ENCODE measurements around the gene TTC28.

Gene TTC28

GRCh38 chr22:27986459-27986858 is 693.2 kb downstream of the TTC28 start:
- no peak for DNase-seq (ENCODE audit: low spot score)

GRCh38 chr22:27985323-27986275 is 694.0 kb downstream of the TTC28 start:
- no peak for DNase-seq (ENCODE audit: low spot score)

GRCh38 chr22:27984723-27985122 is 694.9 kb downstream of the TTC28 start:
- no peak for DNase-seq (ENCODE audit: low spot score)

DNA sequence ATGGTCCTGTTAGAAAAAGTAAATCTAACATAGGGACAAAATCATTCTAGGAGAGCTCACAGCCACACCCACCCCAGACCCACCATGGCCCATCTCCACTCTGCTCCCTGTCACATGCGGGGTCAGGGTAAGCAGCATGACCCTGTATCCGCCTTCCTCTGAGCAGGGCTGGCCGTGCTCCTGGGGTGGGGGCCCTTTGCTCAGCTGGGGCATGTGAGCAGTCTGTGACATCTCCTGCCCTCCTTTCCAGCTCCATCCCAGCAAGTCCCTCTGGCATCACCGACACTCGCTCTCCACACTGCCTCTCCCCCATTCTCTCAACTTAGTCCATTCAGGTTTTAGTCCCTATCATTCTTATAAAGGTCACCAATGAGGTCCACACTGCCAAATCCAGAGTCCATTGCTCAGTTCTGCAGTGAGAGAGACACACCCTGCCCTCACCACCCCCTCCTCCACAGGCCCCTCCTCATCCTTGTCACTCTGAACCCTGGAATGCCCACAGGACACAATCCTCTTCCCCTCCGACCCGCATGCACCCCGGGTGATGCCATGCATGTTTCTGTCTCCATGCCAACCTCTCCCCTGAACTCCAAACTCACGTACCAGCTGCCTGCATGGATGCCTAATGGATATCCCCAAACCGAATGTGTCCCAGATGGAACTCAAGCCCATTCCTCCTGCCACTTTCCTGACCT is 695.5 kb downstream of the TTC28 start:
- no peak for DNase-seq (ENCODE audit: low spot score)

GRCh38 chr22:27983361-27983791 is 696.3 kb downstream of the TTC28 start:
- no peak for DNase-seq (ENCODE audit: low spot score)

GRCh38 chr22:27982630-27983180 is 696.9 kb downstream of the TTC28 start:
- no peak for DNase-seq (ENCODE audit: low spot score)

DNA sequence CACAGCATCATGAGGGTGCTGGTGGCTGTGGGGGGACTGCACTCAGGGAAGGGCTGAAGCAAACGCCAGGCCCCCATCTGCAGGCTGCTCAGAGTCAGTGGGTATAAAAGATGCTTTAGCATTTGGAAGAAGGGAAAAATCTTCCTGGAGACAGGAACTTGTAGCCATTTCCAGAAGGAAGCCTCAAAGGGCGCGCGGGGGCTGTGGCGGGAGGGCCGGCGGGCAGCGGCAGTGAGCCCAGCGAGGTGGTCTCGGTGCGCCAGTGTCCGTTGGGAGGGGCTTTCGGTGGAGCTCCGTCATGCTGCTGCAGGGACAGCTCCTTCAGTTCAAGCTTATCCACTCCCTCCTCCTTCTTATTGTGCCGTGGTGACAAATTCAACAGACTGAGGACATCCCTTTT is 697.5 kb downstream of the TTC28 start:
- DNase-seq (ENCODE audit: low spot score) = no peak

DNA sequence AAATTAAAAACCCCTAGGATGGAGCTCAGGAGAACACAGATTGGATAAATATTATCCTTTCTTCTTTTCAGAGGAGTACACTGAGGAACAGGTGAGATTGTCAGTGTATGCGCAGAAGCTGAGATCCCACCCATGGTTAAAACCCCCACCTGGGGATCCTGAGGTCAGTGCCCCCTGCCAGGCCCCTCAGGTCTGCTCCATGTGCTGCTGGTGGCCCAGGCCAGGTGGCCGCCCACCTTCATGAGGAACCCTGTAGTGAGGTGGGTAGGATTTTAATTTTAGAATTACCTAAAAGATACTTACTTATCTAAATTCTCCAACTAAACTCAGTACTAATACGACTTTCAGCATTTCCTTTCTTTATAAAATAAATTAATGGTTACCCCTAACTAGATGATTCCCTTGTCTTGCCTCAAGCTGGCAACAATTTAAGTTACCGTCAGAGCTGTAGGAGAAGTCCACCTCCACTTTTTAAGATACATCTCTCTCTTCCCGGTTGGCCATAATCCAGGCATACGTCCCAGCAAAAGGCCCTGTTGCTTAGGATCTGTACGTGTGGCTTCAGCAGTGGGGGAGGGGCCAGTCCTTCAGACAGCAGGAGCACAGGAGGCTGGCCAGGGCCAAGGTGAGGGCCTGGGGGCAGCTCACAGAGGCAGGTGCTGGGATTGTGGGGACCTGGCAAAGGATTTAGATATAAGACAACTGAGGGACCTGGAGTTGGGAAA is 699.1 kb downstream of the TTC28 start:
- DNase-seq (ENCODE audit: low spot score) = no peak

DNA sequence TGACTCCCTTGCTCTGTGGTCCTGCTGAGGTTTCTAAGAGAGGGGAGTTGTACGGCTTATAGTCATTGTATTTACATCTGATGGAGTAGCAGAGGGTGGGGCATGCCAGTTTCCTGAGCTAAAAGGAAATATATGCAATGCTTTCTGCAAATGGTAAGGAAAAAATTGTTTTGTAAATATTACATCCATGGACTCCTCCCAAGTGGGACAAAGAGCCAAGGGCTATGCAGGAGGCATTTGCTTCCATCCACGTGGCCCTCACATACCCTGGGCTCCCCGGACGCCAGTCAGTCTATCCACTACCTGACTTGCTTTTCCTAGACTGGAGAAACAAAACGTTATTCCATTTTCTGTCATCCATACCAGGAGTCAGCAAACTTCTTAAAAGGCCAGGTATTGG is 700.8 kb downstream of the TTC28 start:
- no peak for DNase-seq (ENCODE audit: low spot score)

- DNase-seq (ENCODE audit: low spot score) = no peak
Measured at GRCh38 chr22:27978317-27978716, 701.3 kb downstream of the TTC28 start.

DNA sequence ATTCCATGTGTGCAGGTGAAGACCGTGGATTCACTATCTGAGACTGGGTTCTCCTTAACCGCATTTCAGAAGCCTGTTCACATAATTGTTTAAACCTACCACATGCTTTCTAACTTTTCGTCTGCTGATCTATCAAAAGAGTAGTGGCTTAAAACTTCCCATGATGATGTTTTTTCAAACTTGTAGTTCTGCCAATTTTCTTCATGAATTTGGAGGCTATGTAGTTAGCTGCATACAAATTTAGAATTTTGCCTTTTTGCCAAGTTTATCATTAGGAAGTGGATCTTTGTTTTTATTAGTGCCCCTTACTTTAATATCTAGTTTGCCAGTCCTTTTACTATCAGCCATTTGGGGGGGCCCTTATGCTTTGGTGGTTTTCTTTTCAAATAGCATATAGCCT is 703.1 kb downstream of the TTC28 start:
- no peak for DNase-seq (ENCODE audit: low spot score)

- DNase-seq (ENCODE audit: low spot score) = no peak
Measured at GRCh38 chr22:27975381-27976013, 704.1 kb downstream of the TTC28 start.

DNA sequence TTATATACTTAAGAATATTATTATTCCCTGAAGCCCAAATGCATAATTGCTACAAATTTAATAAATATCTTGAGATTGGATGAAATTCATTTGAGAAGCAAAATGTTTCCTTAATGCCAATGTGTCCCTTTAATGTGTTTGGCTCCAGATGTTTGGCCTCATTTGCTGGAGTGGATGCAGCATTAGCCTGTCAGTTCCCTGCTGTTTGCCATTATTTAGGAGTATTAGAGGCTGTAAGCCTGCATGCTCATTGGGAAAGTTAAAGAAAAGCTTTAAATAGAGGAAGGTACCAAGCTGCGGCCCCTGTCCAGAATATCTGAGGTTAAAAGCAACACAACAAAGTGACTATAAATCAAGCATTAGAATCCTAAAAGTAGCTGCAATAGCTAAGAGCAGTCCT is 705.8 kb downstream of the TTC28 start:
- DNase-seq (ENCODE audit: low spot score) = no peak

DNA sequence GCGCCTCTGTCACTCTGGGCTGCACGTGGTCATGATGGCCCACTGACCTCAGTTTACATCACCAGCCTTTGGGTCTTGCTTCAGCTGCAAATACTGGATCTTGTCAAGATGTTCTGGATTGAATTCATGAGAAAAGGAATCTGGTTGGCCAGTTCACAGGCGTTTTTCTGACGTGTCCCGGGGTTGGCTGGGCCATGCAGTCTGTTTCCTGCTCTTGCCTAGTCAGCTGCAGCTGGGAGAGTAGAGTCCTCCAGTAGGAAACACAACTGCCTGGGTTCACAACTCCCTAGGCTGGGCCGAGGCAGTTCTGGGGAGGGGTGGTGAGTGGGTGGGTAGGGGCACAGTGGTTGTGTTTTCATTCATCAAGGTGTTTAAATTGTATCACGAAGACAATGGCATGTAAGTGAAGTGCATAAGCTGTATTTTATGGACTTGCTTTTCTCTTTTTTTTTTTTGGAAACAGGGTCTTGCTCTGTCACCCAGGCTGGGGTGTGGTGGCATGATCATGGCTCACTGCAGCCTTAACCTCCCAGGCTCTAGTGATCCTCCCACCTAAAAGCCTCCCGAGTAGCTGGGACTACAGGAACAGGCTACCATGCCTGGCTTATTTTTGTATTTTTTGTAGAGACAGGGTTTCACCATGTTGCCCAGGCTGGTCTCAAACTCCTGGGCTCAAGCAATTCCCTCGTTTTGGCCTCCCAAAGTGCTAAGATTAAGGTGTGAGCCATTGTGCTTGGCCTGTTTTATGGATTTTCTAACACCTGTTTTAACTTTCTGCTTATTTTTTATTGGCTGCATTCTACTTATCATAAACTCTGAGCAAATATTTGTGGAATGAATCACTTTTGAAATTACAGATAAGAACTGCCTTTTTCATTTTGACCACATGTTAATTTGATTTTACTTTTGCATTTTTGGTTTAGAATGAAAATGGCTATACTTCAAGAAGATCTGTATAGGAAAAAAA is 706.6 kb downstream of the TTC28 start:
- no peak for DNase-seq (ENCODE audit: low spot score)

DNA sequence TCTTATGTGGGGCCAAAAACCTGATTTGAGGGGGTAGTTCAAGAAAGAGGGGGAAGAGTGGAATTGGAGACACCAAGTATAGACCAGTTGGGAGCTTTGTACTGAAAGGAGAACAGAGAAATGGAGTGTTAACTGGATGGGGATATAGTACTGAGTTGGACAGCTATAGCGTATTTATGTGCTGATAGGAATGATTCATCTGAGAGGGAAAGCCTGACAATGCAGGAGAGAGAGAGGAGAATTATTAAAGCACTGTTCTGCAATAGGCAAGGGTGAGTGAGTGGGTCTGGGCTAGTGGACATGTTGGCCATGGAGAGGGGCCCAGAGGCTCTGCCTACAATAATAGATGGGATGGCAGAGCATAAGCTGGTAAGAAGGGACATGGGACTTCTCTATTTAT is 707.7 kb downstream of the TTC28 start:
- DNase-seq (ENCODE audit: low spot score) = no peak

DNA sequence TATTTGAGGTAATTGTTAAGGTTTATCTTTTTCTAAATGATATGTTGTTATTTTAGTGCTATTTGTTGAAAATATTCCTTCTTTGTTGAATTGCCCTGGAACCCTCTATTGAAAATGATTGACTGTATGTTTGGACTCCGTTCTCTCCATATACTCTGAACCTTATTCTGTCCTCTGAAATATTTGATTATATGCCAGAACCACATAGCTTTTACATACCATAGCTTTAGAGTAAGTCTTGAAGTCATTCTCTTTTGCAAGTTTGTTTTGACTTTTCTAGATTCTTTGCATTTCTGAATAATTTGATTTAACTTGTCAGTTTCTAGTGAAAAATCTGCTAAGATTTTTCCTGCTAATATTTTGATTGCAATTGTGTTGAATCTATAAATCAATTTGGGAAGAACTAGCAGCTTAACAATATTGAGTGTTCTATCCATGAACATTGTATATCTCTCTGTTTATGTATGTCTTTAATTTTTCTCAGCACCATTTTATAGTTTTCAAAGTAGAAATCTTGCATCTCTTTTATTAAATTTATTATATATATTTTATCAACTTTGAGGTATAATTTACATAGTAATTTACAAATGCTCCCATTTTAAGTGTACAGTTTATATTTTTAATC is 708.9 kb downstream of the TTC28 start:
- DNase-seq (ENCODE audit: low spot score) = no peak

- DNase-seq (ENCODE audit: low spot score) = no peak
Measured at GRCh38 chr22:27966168-27967064, 713.2 kb downstream of the TTC28 start.

DNA sequence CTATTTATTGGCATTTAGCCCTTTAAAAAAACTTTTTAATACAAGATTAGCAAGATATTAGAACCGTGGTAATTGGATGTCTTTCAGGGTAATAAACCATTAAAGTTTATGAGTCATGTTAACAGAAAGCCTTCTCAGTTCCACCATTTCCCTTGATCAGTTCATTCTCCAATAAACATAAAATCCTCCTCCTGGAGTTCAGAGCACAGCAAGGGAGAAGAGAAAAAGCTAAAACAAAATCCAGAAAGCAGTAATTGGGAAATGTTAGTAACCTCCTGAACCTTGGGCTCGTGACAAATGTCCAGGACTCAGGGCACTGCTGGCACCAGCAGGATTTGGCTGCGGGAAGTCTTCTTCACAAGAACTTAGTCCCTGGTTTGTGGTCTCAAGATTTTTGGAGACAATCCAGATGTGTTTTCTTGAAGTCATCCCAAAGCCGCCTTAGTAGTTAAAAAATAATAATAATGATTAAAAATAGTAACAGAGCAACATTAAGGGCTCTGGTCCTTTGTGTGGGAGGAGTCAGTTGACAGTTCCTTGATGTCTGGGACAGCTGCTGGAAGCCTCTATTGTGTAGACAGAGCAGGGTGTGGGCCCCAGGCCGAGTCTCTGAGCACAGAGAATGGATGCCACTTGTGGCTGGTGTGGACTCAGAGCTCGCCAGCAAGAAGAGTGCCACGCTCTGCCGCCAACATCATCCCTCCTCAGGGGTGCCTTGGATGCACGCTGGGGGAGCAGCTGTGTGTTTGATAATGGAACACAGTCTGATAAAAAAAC is 717.2 kb downstream of the TTC28 start:
- no peak for DNase-seq (ENCODE audit: low spot score)

Measured in AG08396 (cell line).